EL (cell line): Measurements from ENCODE around the gene LDLRAD4.

ENCODE experiments used
- DNase-seq: peaks from one replicate; pipeline ENCODE4 v3.0.0-alpha.2; 2016

Gene LDLRAD4

GRCh38 chr18:13612196-13612997 is 393.8 kb downstream of the LDLRAD4 start:
- DNase-seq: no peak

GRCh38 chr18:13613099-13613498 is 394.5 kb downstream of the LDLRAD4 start:
- DNase-seq: no peak

GRCh38 chr18:13613591-13614501 is 395.3 kb downstream of the LDLRAD4 start:
- DNase-seq: no peak

- DNase-seq: no peak
Measured at GRCh38 chr18:13614641-13615288, 396.2 kb downstream of the LDLRAD4 start.

GRCh38 chr18:13615432-13615861 is 396.9 kb downstream of the LDLRAD4 start:
- DNase-seq: no peak

- DNase-seq: no peak
Measured at GRCh38 chr18:13616041-13616440, 397.5 kb downstream of the LDLRAD4 start.

- DNase-seq: no peak
Measured at GRCh38 chr18:13616525-13617035, 398.0 kb downstream of the LDLRAD4 start.

- no peak for DNase-seq
Measured at GRCh38 chr18:13617826-13618515, 399.4 kb downstream of the LDLRAD4 start.

- DNase-seq: no peak
Measured at GRCh38 chr18:13618760-13619438, 400.3 kb downstream of the LDLRAD4 start.

- no peak for DNase-seq
Measured at GRCh38 chr18:13619505-13620205, 401.1 kb downstream of the LDLRAD4 start.

- DNase-seq: no peak
Measured at GRCh38 chr18:13620206-13620672, 401.7 kb downstream of the LDLRAD4 start.

- DNase-seq: no peak
Measured at GRCh38 chr18:13620818-13621445, 402.4 kb downstream of the LDLRAD4 start.

- no peak for DNase-seq
Measured at GRCh38 chr18:13621446-13621849, 402.9 kb downstream of the LDLRAD4 start.

GRCh38 chr18:13621886-13622619 is 403.5 kb downstream of the LDLRAD4 start:
- DNase-seq: no peak

GRCh38 chr18:13622751-13623150 is 404.2 kb downstream of the LDLRAD4 start:
- no peak for DNase-seq

GRCh38 chr18:13623348-13623747 is 404.8 kb downstream of the LDLRAD4 start:
- DNase-seq: no peak

GRCh38 chr18:13623871-13624270 is 405.3 kb downstream of the LDLRAD4 start:
- DNase-seq: no peak

GRCh38 chr18:13624563-13625237 is 406.1 kb downstream of the LDLRAD4 start:
- no peak for DNase-seq

GRCh38 chr18:13625355-13625754 is 406.8 kb downstream of the LDLRAD4 start:
- no peak for DNase-seq
